Head of caudate nucleus (tissue), 42 donors: ENCODE data around the gene DIRAS2.
"Not testable (repeated sequence)": the region's sequence is repeated elsewhere in the genome, so short reads cannot be mapped to it uniquely, and the experiment has no call there.

Source experiments
- DNase-seq, 42 donors: peaks; one replicate each; pipeline versions ENCODE4 v3.0.0 to v3.0.0-alpha.2; 2020 to 2021; ENCODE audit warnings: mixed read lengths in 7 of 42
- intact Hi-C: fragments of 100-400 bp; cut with DNase I; formaldehyde crosslinking; loops from one replicate; pipeline ENCODE4 v1.15.0; 2022

Gene DIRAS2, protein sequence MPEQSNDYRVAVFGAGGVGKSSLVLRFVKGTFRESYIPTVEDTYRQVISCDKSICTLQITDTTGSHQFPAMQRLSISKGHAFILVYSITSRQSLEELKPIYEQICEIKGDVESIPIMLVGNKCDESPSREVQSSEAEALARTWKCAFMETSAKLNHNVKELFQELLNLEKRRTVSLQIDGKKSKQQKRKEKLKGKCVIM

GRCh38 chr9:90642570-90643539 lies at the start of gene DIRAS2:
DIRAS2 (minus strand) TSS chr9:90642824; CDS start chr9:90613827, 28,997 bp downstream.
- intact Hi-C loops: no loop called here
- peak; percentile 60 to 94 (median 86) for DNase-seq

DNA sequence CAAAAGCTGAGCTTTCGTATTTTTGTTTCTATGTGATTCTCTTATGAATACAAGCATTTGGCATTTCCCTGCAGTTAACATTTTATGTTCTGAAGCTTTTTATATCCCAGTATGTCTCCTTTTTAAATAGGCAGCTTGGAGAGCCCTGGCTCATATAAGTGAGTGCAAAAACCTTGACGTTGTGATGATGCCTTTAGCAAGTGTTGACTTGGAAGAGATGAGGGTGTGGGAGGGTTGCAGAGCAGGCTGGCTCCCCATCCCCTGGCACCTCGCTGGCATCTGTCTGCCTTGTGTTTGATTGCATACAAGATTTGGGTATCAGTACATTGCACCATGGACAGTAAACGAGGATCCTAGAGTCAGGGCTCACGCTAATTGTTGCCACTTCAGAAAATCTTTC lies 42.1 kb upstream of the DIRAS2 start:
- intact Hi-C loops: no loop called here
- peak in 1 of 42 donors; percentile 6 for DNase-seq

GRCh38 chr9:90684106-90684505 lies 41.5 kb upstream of the DIRAS2 start:
- DNase-seq: no peak
- intact Hi-C loops: no loop called here

GRCh38 chr9:90680534-90680933 lies 37.9 kb upstream of the DIRAS2 start:
- intact Hi-C loops: no loop called here
- no peak for DNase-seq

DNA sequence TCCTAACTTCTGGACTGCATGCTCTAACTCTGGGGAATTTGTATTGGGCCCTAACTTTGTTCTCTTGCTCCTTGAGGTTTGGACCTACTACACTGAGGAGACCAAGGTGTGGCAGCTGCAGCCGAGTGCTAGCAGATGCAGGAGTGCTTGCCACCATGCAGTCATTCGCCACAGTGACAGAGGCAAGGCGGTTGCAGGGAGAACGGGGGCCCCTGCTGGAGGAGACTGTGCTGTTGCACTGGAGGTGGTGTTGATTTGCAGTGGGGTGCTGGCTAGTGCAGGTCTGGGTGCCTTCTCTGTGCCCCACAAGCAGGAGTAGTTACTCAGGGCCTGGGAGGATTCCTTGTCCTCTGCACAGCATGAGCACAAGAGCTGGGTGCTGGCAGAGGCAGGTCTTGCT lies 22.4 kb upstream of the DIRAS2 start:
- intact Hi-C loops: no loop called here
- no peak for DNase-seq

- DNase-seq: no peak
- intact Hi-C loops: no loop called here
These were observed 17.2 kb upstream of the DIRAS2 start for GRCh38 chr9:90659650-90660364.

GRCh38 chr9:90658783-90659182 lies 16.2 kb upstream of the DIRAS2 start:
- no peak for DNase-seq
- intact Hi-C loops: no loop called here

GRCh38 chr9:90658181-90658580 lies 15.6 kb upstream of the DIRAS2 start:
- intact Hi-C loops: no loop called here
- no peak for DNase-seq

GRCh38 chr9:90656876-90657275 lies 14.3 kb upstream of the DIRAS2 start:
- intact Hi-C loops, DNase-seq: not testable (repeated sequence)

DNA sequence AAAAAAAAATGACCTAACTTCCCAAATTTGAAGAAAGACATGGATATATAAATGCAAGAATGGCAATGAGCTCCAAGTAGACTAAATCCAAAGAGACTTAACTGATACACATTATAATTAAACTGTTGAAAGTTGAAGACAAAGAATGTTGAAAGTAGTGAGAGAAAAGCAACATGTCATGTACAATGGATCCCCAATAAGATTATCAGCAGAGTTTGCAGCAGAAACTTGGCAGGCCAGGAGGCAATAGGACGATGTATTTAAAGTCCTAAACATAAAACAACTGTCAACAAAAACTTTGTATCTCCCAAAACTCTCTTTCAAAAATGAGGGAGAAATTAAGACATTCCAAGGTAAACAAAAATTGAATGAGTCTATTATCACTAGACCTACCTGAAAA lies 8.6 kb upstream of the DIRAS2 start:
- intact Hi-C loops: no loop called here
- no peak for DNase-seq

DNA sequence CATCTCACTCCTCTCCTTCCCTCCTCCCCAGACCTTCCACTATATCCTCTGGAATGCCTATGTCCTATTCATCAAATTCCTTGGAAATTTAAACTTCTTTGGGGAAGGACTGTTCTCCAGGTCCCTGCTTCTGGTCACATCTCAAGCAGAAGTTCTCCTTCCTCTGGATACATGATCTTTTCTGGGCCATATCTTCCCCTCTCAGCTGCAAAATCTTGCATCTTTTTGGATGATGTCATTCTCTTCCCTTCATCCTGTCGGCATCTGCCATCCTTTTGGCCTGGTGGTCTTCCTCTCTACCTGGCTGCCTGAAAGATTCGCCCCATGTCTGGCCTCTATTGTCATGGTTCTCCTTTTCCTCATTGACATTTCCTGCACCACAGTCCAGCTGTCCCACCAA lies 5.2 kb upstream of the DIRAS2 start:
- intact Hi-C loops: no loop called here

DNA sequence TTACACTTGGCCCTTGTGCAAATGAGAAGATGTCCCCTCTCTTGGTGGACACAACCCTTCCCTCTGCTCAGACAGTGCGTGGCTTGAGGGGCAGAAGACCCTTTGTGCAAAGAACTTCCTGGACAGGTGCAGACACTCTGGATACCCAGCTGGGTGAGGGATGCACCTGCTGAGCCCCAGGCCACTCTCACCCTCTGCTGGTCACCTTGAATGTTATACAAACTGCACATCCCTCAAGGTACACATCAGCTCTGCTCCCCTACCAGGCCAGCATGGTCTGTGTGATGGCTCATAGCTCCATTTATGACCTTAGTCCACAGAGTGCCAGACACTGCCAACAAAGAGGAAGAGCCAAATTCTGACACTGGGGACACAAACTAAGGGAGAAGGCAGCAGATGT lies 3.1 kb upstream of the DIRAS2 start:
- no peak for DNase-seq
- intact Hi-C loops: no loop called here

More for the DNA sequence above, 5.2 kb upstream of the DIRAS2 start:
- DNase-seq: no peak

- DNase-seq: peak in 40 of 42 donors; percentile 9 to 63 (median 36)
- intact Hi-C loops: no loop called here
These were observed 638 bp downstream of the DIRAS2 start for GRCh38 chr9:90641884-90642487.

DNA sequence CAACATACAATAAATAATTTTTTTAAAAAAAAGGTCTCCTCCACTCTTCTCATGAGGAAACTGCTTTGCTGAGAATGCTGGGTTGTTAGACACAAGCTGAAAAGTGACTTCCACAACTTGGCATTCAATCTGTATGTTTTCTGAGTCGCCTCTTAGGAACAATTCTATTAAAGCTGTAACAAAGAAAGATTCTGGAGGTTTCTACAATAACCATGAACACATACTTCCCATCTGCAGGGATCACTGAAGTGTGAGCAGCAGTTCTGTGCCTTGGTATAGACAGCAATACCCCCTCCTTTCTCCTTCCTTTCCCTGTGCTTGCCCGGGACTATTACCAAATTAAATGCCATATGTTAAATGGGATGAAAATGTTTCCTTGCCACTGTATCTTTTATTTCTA lies 1.5 kb downstream of the DIRAS2 start:
- intact Hi-C loops: no loop called here
- peak in 1 of 42 donors; percentile 13 for DNase-seq

GRCh38 chr9:90640361-90640760 lies 2.3 kb downstream of the DIRAS2 start:
- no peak for DNase-seq
- intact Hi-C loops: no loop called here

DNA sequence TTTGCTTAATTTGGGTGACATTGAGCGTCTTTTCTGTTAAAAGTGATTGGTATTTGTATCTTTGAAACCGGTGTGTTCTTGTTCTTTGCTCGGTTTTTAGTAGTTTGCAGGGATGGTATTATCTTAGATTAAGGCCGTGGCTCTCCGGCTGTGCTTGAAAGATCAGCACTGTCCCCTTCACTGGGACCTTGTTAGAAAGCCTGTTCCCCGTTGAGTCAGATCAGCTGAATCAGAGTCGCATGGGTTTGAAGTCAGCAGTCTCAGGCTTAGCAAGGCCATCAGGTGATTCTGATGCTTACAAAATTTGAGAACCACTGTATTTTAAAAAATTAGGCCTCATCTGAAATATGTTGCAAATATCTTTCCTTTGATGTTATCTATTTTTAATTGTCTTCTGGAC lies 5.0 kb downstream of the DIRAS2 start:
- intact Hi-C loops: no loop called here
- no peak for DNase-seq

DNA sequence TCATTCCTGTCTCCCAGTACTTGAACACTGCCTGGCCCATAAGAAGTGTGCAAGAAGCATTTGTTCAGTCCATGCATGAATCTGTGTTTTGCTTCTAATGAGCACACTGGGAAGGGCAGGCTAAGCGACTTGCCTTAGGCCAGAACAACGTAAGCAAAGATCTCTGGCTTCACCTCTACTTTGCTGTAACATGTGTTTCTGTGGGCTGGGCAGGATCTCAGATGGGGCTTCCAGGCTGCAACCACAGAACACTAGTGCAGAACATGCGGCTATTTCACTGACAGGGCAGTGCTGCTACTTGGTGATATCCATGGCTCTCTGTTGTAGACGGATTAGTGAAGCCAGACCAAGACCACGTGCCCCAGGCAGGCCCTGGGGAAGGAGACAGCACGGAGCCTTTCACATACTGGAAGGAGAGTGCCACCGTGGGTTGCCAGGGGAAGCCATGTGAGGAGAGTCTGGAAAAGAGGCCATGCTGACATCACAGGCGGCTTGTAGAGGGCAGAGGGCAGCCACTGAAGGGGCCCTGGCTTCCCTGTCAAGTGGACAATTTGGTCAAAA lies 9.9 kb downstream of the DIRAS2 start:
- no peak for DNase-seq
- intact Hi-C loops: no loop called here

DNA sequence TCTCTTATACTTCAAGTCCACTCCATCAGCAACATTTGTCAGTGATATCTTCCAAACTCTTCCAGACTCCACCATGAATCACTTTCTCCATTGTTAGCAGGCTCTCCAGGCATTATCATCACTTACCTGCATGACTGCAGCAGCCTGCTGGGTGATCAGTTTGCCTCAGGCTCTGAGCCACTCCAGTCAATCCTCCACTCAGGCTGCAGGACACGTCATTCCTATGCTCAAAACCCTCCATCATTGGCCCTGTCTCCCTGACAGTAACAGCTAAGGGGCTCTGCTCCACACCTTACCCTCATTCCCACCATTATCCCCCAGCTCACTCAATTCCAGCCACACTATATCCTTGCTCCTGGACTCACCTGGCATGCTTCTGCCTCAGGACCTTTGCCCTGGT lies 10.7 kb downstream of the DIRAS2 start:
- DNase-seq: no peak
- intact Hi-C loops: no loop called here

GRCh38 chr9:90629991-90630390 lies 12.6 kb downstream of the DIRAS2 start:
- intact Hi-C loops: no loop called here
- DNase-seq: no peak
